Umbilical cord (tissue), 2 donors: Measurements from ENCODE around the gene GABBR2. TPM values are rescaled to one million over a fixed set of nuclear protein-coding genes. Genes with fewer than 3 reads are reported as not detected.
"Not testable (repeated sequence)": the region's sequence is repeated elsewhere in the genome, so short reads cannot be mapped to it uniquely, and the experiment has no call there.

Source experiments
- DNase-seq: peaks from one replicate; pipeline ENCODE4 v3.0.0-alpha.2; 2015; ENCODE audit warnings: low spot score
- total RNA-seq: library from RNA; depleted of rRNA; stranded (reverse); fragments of >200 nt; gene quantifications from one replicate; pipeline ENCODE4 v1.2.3, GENCODE V29; 2014; ENCODE audit warnings: low replicate concordance; ENCODE audit not compliant: insufficient read depth

Gene GABBR2
- total RNA-seq, 1 donor from 2014 or later: 0.24 TPM

- no peak for DNase-seq
Measured at GRCh38 chr9:98596486-98596885, 112.2 kb downstream of the GABBR2 start.

GRCh38 chr9:98594546-98595160 is 114.1 kb downstream of the GABBR2 start:
- DNase-seq: no peak

- DNase-seq: no peak
Measured at GRCh38 chr9:98593354-98594253, 115.1 kb downstream of the GABBR2 start.

- no peak for DNase-seq
Measured at GRCh38 chr9:98591696-98592095, 117.0 kb downstream of the GABBR2 start.

- no peak for DNase-seq
Measured at GRCh38 chr9:98590101-98590500, 118.6 kb downstream of the GABBR2 start.

- DNase-seq: no peak
Measured at GRCh38 chr9:98589102-98589501, 119.6 kb downstream of the GABBR2 start.

GRCh38 chr9:98584853-98585438 is 123.8 kb downstream of the GABBR2 start:
- not testable (repeated sequence) for DNase-seq

- no peak for DNase-seq
Measured at GRCh38 chr9:98584059-98584458, 124.7 kb downstream of the GABBR2 start.

GRCh38 chr9:98583417-98583816 is 125.3 kb downstream of the GABBR2 start:
- no peak for DNase-seq

GRCh38 chr9:98580956-98581355 is 127.8 kb downstream of the GABBR2 start:
- DNase-seq: no peak

- DNase-seq: no peak
Measured at GRCh38 chr9:98579700-98580099, 129.0 kb downstream of the GABBR2 start.

GRCh38 chr9:98577446-98577845 is 131.3 kb downstream of the GABBR2 start:
- DNase-seq: no peak

- no peak for DNase-seq
Measured at GRCh38 chr9:98576859-98577258, 131.9 kb downstream of the GABBR2 start.

GRCh38 chr9:98576354-98576753 is 132.4 kb downstream of the GABBR2 start:
- no peak for DNase-seq

GRCh38 chr9:98575379-98576346 is 133.1 kb downstream of the GABBR2 start:
- no peak for DNase-seq

- no peak for DNase-seq
Measured at GRCh38 chr9:98573749-98574278, 134.9 kb downstream of the GABBR2 start.

- DNase-seq: no peak
Measured at GRCh38 chr9:98572796-98573195, 135.9 kb downstream of the GABBR2 start.

- no peak for DNase-seq
Measured at GRCh38 chr9:98572054-98572627, 136.6 kb downstream of the GABBR2 start.

GRCh38 chr9:98571643-98572042 is 137.1 kb downstream of the GABBR2 start:
- DNase-seq: no peak

GRCh38 chr9:98570663-98571440 is 137.9 kb downstream of the GABBR2 start:
- no peak for DNase-seq
